Effector memory CD8-positive, alpha-beta T cell (primary cell): ENCODE results near the gene SGPP2.
A peak's percentile ranks its signal among the peaks of the same experiment; 100 is the strongest.
"Not testable (repeated sequence)": the region's sequence is repeated elsewhere in the genome, so short reads cannot be mapped to it uniquely, and the experiment has no call there.

Experiments used
- ATAC-seq: fragments of 150-1000 bp; cut with Tn5 transposase; replicated peaks from 2 replicates; pipeline ENCODE4 v1.10.0; 2021; ENCODE audit warnings: mild to moderate bottlenecking, moderate library complexity
- DNase-seq, 3 experiments: peaks; one replicate each; pipeline ENCODE4 v3.0.0; 2021
- H3K27ac Mint-ChIP-seq, 2 donors: one replicate each; pipeline ENCODE4 v1.8.0; 2022; ENCODE audit warnings: mild to moderate bottlenecking in 2 of 2, mixed read lengths in 2 of 2, moderate library complexity in 2 of 2
- H3K27me3 Mint-ChIP-seq, 2 donors: one replicate each; pipeline ENCODE4 v1.8.0; 2022; ENCODE audit warnings: mixed read lengths in 2 of 2
- H3K36me3 Mint-ChIP-seq: one replicate; pipeline ENCODE4 v1.8.0; 2022; ENCODE audit warnings: mild to moderate bottlenecking, moderate library complexity, mixed read lengths; ENCODE audit not compliant: insufficient read depth
- H3K4me1 Mint-ChIP-seq, 2 donors: one replicate each; pipeline ENCODE4 v1.8.0; 2022; ENCODE audit warnings: low read depth in 2 of 2, mixed read lengths in 2 of 2
- H3K4me3 Mint-ChIP-seq, 2 donors: one replicate each; pipeline ENCODE4 v1.8.0; 2022; ENCODE audit warnings: mild to moderate bottlenecking in 2 of 2, mixed read lengths in 2 of 2, moderate library complexity in 2 of 2
- H3K9me3 Mint-ChIP-seq, 2 donors: one replicate each; pipeline ENCODE4 v1.8.0; 2022; ENCODE audit warnings: mixed read lengths in 2 of 2

SGPP2 gene

DNA sequence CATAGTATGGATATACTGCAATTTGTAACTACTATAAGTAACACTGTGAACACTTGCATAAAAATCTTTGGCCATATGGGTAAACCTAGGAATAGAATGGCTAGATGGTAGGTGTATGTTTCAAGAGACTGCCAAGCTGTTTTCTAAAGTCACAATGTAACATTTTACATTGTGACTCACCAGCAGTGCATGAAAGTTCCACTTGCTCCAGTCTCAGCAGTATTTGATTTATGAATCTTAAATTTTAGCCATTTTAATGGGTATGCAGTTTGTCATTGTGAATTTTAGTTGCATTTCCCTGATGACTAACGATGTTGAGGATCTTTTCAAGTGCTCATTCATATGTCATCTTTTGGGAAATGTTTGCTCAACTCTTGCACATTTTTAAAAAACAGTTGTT is 145.5 kb downstream of the SGPP2 start:
- H3K4me3 Mint-ChIP-seq: no peak overlapping the region
- H3K36me3 Mint-ChIP-seq: peaks cover 45% of the 10 kb centered on the region
- H3K9me3 Mint-ChIP-seq: no peaks in the 10 kb centered on the region
- no peaks in the 10 kb centered on the region for H3K27me3 Mint-ChIP-seq
- no peak for ATAC-seq
- no peak overlapping the region for H3K27ac Mint-ChIP-seq
- no peak for DNase-seq
- no peaks in the 10 kb centered on the region for H3K4me1 Mint-ChIP-seq

DNA sequence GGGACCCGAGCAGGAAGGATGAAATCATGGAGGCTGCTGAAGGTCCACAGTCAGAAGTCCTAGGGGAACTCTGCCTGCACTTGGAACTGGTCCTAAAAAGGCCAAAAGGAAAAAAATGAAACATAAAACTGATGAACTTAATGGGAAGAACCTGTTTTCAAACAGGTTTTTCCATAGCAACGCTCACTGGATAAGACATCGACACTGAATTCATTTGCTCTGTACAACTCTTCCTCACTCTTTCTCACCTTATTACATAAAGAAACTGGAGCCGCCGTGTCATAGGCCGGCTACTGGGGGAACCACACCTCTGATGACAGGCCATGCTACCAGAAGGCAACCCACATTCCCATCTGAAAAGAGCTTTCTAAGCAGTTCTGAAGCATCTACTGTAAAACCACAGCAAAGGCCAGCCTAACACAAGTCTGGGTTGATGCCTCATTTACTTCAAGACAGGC is 147.9 kb downstream of the SGPP2 start:
- H3K27ac Mint-ChIP-seq: no peak overlapping the region
- H3K4me1 Mint-ChIP-seq: no peaks in the 10 kb centered on the region
- ATAC-seq (no peak), DNase-seq (no peak)
- peaks cover 36% of the 10 kb centered on the region for H3K36me3 Mint-ChIP-seq
- no peaks in the 10 kb centered on the region for H3K27me3 Mint-ChIP-seq
- no peaks in the 10 kb centered on the region for H3K9me3 Mint-ChIP-seq
- no peak overlapping the region for H3K4me3 Mint-ChIP-seq

- H3K4me1 Mint-ChIP-seq: no peaks in the 10 kb centered on the region
- peak overlapping the region in 1 of 2 donors; percentile 39 for H3K27ac Mint-ChIP-seq
- peaks cover 36% of the 10 kb centered on the region for H3K36me3 Mint-ChIP-seq
- no peak for ATAC-seq
- H3K27me3 Mint-ChIP-seq: no peaks in the 10 kb centered on the region
- no peak overlapping the region for H3K4me3 Mint-ChIP-seq
- no peaks in the 10 kb centered on the region for H3K9me3 Mint-ChIP-seq
- DNase-seq: no peak
Measured at GRCh38 chr2:222572751-222573174, 148.4 kb downstream of the SGPP2 start.

GRCh38 chr2:222575618-222576017 is 151.3 kb downstream of the SGPP2 start:
- ATAC-seq: no peak
- no peak for DNase-seq
- Mint-ChIP-seq H3K9me3 (no peaks in the 10 kb centered on the region), H3K27ac (no peak overlapping the region), H3K36me3 (peaks cover 23% of the 10 kb centered on the region), H3K27me3 (no peaks in the 10 kb centered on the region), H3K4me1 (no peaks in the 10 kb centered on the region), H3K4me3 (no peak overlapping the region)

GRCh38 chr2:222576171-222577081 is 152.1 kb downstream of the SGPP2 start:
- Mint-ChIP-seq H3K27me3 (no peaks in the 10 kb centered on the region), H3K27ac (no peak overlapping the region), H3K4me3 (no peak overlapping the region), H3K36me3 (peaks cover 19% of the 10 kb centered on the region), H3K9me3 (no peaks in the 10 kb centered on the region), H3K4me1 (no peaks in the 10 kb centered on the region)
- ATAC-seq: no peak
- DNase-seq: no peak

- Mint-ChIP-seq H3K27ac (no peak overlapping the region), H3K36me3 (peaks cover 11% of the 10 kb centered on the region), H3K9me3 (no peaks in the 10 kb centered on the region), H3K4me1 (no peaks in the 10 kb centered on the region), H3K27me3 (no peaks in the 10 kb centered on the region), H3K4me3 (no peak overlapping the region)
- DNase-seq: no peak
- no peak for ATAC-seq
Measured at GRCh38 chr2:222577341-222577740, 153.0 kb downstream of the SGPP2 start.

GRCh38 chr2:222582928-222583327 is 158.6 kb downstream of the SGPP2 start:
- ATAC-seq: no peak
- Mint-ChIP-seq H3K9me3 (no peaks in the 10 kb centered on the region), H3K36me3 (no peaks in the 10 kb centered on the region), H3K27ac (no peak overlapping the region), H3K4me3 (no peak overlapping the region), H3K4me1 (peaks cover 6 to 15% of the 10 kb centered on the region in 2 donors), H3K27me3 (no peaks in the 10 kb centered on the region)
- DNase-seq: no peak

- not testable (repeated sequence) for H3K9me3 Mint-ChIP-seq, H3K36me3 Mint-ChIP-seq, H3K4me3 Mint-ChIP-seq, ATAC-seq, DNase-seq, H3K27me3 Mint-ChIP-seq, H3K27ac Mint-ChIP-seq
- H3K4me1 Mint-ChIP-seq: peaks cover 6 to 25% of the 10 kb centered on the region in 2 donors
Measured at GRCh38 chr2:222584589-222584988, 160.2 kb downstream of the SGPP2 start.

GRCh38 chr2:222591661-222592060 is 167.3 kb downstream of the SGPP2 start:
- Mint-ChIP-seq H3K36me3 (peaks cover 3% of the 10 kb centered on the region), H3K4me1 (peaks cover 6 to 25% of the 10 kb centered on the region in 2 donors), H3K27ac (peak overlapping the region in 1 of 2 donors; percentile 26), H3K27me3 (no peaks in the 10 kb centered on the region), H3K9me3 (no peaks in the 10 kb centered on the region), H3K4me3 (no peak overlapping the region)
- DNase-seq: no peak
- ATAC-seq: no peak

GRCh38 chr2:222592176-222592575 is 167.8 kb downstream of the SGPP2 start:
- DNase-seq: no peak
- peaks cover 3 to 20% of the 10 kb centered on the region in 2 donors for H3K4me1 Mint-ChIP-seq
- peaks cover 3% of the 10 kb centered on the region for H3K36me3 Mint-ChIP-seq
- ATAC-seq: no peak
- H3K27ac Mint-ChIP-seq: no peak overlapping the region
- H3K9me3 Mint-ChIP-seq: no peaks in the 10 kb centered on the region
- no peak overlapping the region for H3K4me3 Mint-ChIP-seq
- H3K27me3 Mint-ChIP-seq: no peaks in the 10 kb centered on the region

GRCh38 chr2:222594679-222595078 is 170.3 kb downstream of the SGPP2 start:
- ATAC-seq (no peak), DNase-seq (no peak)
- H3K9me3 Mint-ChIP-seq: no peaks in the 10 kb centered on the region

DNA sequence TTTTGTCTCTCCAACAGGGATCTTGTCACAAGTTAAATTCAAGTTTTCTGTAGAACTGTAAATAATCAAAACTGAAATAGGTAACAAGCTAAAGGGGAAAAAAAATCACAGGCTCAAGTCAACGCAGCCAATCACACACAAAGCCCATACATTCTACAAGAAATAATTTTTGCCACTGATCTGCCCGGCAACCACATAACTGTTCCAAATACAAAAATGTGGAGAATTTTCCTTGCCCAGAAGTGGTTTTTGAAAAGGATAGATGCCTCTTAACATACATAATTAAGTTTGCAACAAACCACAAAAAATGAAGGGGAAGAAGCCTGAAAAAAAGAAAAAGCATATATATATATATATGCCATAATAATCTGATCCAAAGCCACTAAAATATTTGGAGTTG is 171.2 kb downstream of the SGPP2 start:
- Mint-ChIP-seq H3K4me1 (peaks cover 0 to 10% of the 10 kb centered on the region in 2 donors), H3K36me3 (peaks cover 18% of the 10 kb centered on the region), H3K4me3 (no peak overlapping the region), H3K9me3 (no peaks in the 10 kb centered on the region), H3K27me3 (no peaks in the 10 kb centered on the region), H3K27ac (no peak overlapping the region)
- no peak for ATAC-seq
- no peak for DNase-seq

More at GRCh38 chr2:222594679-222595078, 170.3 kb downstream of the SGPP2 start:
- Mint-ChIP-seq H3K4me3 (no peak overlapping the region), H3K27ac (no peak overlapping the region), H3K36me3 (peaks cover 17% of the 10 kb centered on the region), H3K4me1 (peaks cover 0 to 8% of the 10 kb centered on the region in 2 donors), H3K27me3 (no peaks in the 10 kb centered on the region)

GRCh38 chr2:222598611-222599010 is 174.3 kb downstream of the SGPP2 start:
- no peak for ATAC-seq
- DNase-seq: no peak
- Mint-ChIP-seq H3K4me1 (peaks cover 1 to 10% of the 10 kb centered on the region in 2 donors), H3K27ac (peak overlapping the region in 1 of 2 donors; percentile 57), H3K36me3 (peaks cover 28% of the 10 kb centered on the region), H3K27me3 (no peaks in the 10 kb centered on the region), H3K4me3 (no peak overlapping the region), H3K9me3 (no peaks in the 10 kb centered on the region)

GRCh38 chr2:222603501-222603900 is 179.2 kb downstream of the SGPP2 start:
- Mint-ChIP-seq H3K4me3 (no peak overlapping the region), H3K4me1 (peaks cover 1 to 6% of the 10 kb centered on the region in 2 donors), H3K27ac (peak overlapping the region in 1 of 2 donors; percentile 68), H3K27me3 (no peaks in the 10 kb centered on the region), H3K36me3 (peaks cover 36% of the 10 kb centered on the region), H3K9me3 (no peaks in the 10 kb centered on the region)
- no peak for DNase-seq
- no peak for ATAC-seq
